Left forelimb (tissue), 1 donor: ENCODE measurements around the gene CRYBB3.
A peak's percentile ranks its signal among the peaks of the same experiment; 100 is the strongest.
"Not testable (repeated sequence)": the region's sequence is repeated elsewhere in the genome, so short reads cannot be mapped to it uniquely, and the experiment has no call there.

Source experiments
- DNase-seq: peaks from one replicate; pipeline ENCODE4 v3.0.0-alpha.2; 2018; ENCODE audit warnings: low spot score

CRYBB3 gene

GRCh38 chr22:25206998-25207397 is 7.3 kb downstream of the CRYBB3 start:
- DNase-seq = no peak

GRCh38 chr22:25207553-25208157 is 8.0 kb downstream of the CRYBB3 start:
- DNase-seq = no peak

- no peak for DNase-seq
Measured at GRCh38 chr22:25208328-25208727, 8.7 kb downstream of the CRYBB3 start.

GRCh38 chr22:25208743-25209505 is 9.3 kb downstream of the CRYBB3 start:
- DNase-seq = no peak

- no peak for DNase-seq
Measured at GRCh38 chr22:25210793-25211192, 11.1 kb downstream of the CRYBB3 start.

GRCh38 chr22:25212337-25212736 is 12.7 kb downstream of the CRYBB3 start:
- DNase-seq = no peak

- DNase-seq = no peak
Measured at GRCh38 chr22:25213221-25213620, 13.6 kb downstream of the CRYBB3 start.

GRCh38 chr22:25216230-25216629 is 16.6 kb downstream of the CRYBB3 start:
- no peak for DNase-seq

GRCh38 chr22:25219211-25219689 is 19.6 kb downstream of the CRYBB3 start, which contains the start of gene CRYBB2:
Gene CRYBB2, plus strand, starts transcription at chr22:25219639. Its CDS starts 1,791 bp downstream, at chr22:25221430.
- peak; percentile 37 for DNase-seq

GRCh38 chr22:25219948-25220442 is 20.3 kb downstream of the CRYBB3 start:
- no peak for DNase-seq

GRCh38 chr22:25221790-25222189 is 22.1 kb downstream of the CRYBB3 start:
- no peak for DNase-seq

- DNase-seq = no peak
Measured at GRCh38 chr22:25223269-25223850, 23.7 kb downstream of the CRYBB3 start.

- no peak for DNase-seq
Measured at GRCh38 chr22:25228822-25229221, 29.2 kb downstream of the CRYBB3 start.

- DNase-seq = not testable (repeated sequence)
Measured at GRCh38 chr22:25230760-25231159, 31.1 kb downstream of the CRYBB3 start.

GRCh38 chr22:25232301-25232700 is 32.6 kb downstream of the CRYBB3 start:
- DNase-seq = no peak

GRCh38 chr22:25233706-25234105 is 34.0 kb downstream of the CRYBB3 start:
- DNase-seq = not testable (repeated sequence)

- peak; percentile 83 for DNase-seq
Measured at GRCh38 chr22:25235547-25236290, 36.1 kb downstream of the CRYBB3 start.

- DNase-seq = no peak
Measured at GRCh38 chr22:25236417-25236816, 36.8 kb downstream of the CRYBB3 start.

GRCh38 chr22:25237503-25237902 is 37.8 kb downstream of the CRYBB3 start:
- no peak for DNase-seq

GRCh38 chr22:25238058-25238457 is 38.4 kb downstream of the CRYBB3 start:
- DNase-seq = not testable (repeated sequence)

GRCh38 chr22:25255169-25255568 is 55.5 kb downstream of the CRYBB3 start:
- not testable (repeated sequence) for DNase-seq
